Right ventricle myocardium superior (tissue), 1 donor: ENCODE measurements around the gene MARCO. TPM values are rescaled to one million over a fixed set of nuclear protein-coding genes. Genes with fewer than 3 reads are reported as not detected.

ENCODE experiments used
- ATAC-seq: fragments of 200-7000 bp; cut with Tn5 transposase; one replicate; pipeline ENCODE4 v1.9.1; 2020; ENCODE audit warnings: mild to moderate bottlenecking; ENCODE audit not compliant: poor library complexity
- DNase-seq: peaks from one replicate; pipeline ENCODE4 v3.0.0-alpha.2; 2020
- intact Hi-C: fragments of 100-400 bp; cut with DNase I; formaldehyde crosslinking; loops from one replicate; pipeline ENCODE4 v1.11.2; 2022
- long read RNA-seq: library from polyadenylated mRNA; unstranded; transcript quantifications from one replicate; pipeline ENCODE4 v2.0.0, GENCODE V29; 2021
- total RNA-seq: library from RNA; stranded (reverse); fragmentation: NEBNext Ultra II Directional; extraction: Animal tissue kit (Norgen Biotek cat#: 25700); gene quantifications from one replicate; pipeline ENCODE4 v1.2.1, GENCODE V29; 2021
- donor health status: DM: no; HTN: yes; CAD: no; lungs with severe emphysema.

The MARCO gene
- total RNA-seq, result 15.0 TPM
- long read RNA-seq, transcript MARCO-201 (17 exons, 1,838 nt), result major isoform, 18 of 24 reads
- long read RNA-seq, partial matches to known transcripts, result 5 of 24 reads
- long read RNA-seq, other reads (novel, unspliced or antisense), result 1 of 24 reads

GRCh38 chr2:118942031-118942430, at the start of gene MARCO:
Gene MARCO, plus strand, starts transcription at chr2:118942194. Its CDS starts 107 bp downstream, at chr2:118942301.
- ATAC-seq, result peak; percentile 56
- intact Hi-C loops, result no loop called here
- no peak for DNase-seq

- intact Hi-C loops, result no loop called here
- DNase-seq (no peak), ATAC-seq (no peak)
These were observed 48.9 kb upstream of the MARCO start for GRCh38 chr2:118893100-118893499.

GRCh38 chr2:118902266-118903028, 39.5 kb upstream of the MARCO start:
- intact Hi-C loops, result no loop called here
- DNase-seq (no peak), ATAC-seq (peak; percentile 68)

- ATAC-seq, result no peak
These were observed 39.0 kb upstream of the MARCO start for GRCh38 chr2:118903029-118903351.

GRCh38 chr2:118903551-118904479, 38.2 kb upstream of the MARCO start:
- peak; percentile 25 for ATAC-seq
- intact Hi-C loops, result no loop called here
- no peak for DNase-seq

More at GRCh38 chr2:118903029-118903351, 39.0 kb upstream of the MARCO start:
- intact Hi-C loops, result no loop called here
- DNase-seq, result no peak

GRCh38 chr2:118905206-118905605, 36.8 kb upstream of the MARCO start:
- no peak for DNase-seq
- intact Hi-C loops, result no loop called here
- no peak for ATAC-seq

GRCh38 chr2:118906186-118906585, 35.8 kb upstream of the MARCO start:
- intact Hi-C loops, result no loop called here
- ATAC-seq (no peak), DNase-seq (no peak)

- intact Hi-C loops, result no loop called here
- no peak for ATAC-seq
- no peak for DNase-seq
These were observed 34.2 kb upstream of the MARCO start for GRCh38 chr2:118907759-118908158.

GRCh38 chr2:118909191-118909590, 32.8 kb upstream of the MARCO start:
- ATAC-seq, result no peak
- intact Hi-C loops, result no loop called here

GRCh38 chr2:118911166-118911856, 30.7 kb upstream of the MARCO start:
- intact Hi-C loops, result no loop called here
- DNase-seq, result no peak
- no peak for ATAC-seq

More at GRCh38 chr2:118909191-118909590, 32.8 kb upstream of the MARCO start:
- no peak for DNase-seq

GRCh38 chr2:118911936-118912335, 30.1 kb upstream of the MARCO start:
- intact Hi-C loops, result no loop called here

GRCh38 chr2:118913131-118913802, 28.7 kb upstream of the MARCO start:
- intact Hi-C loops, result no loop called here
- ATAC-seq, result no peak

More at GRCh38 chr2:118911936-118912335, 30.1 kb upstream of the MARCO start:
- no peak for DNase-seq
- ATAC-seq, result no peak

GRCh38 chr2:118913803-118914645, 28.0 kb upstream of the MARCO start:
- ATAC-seq (peak; percentile 56), DNase-seq (no peak)

More at GRCh38 chr2:118913131-118913802, 28.7 kb upstream of the MARCO start:
- no peak for DNase-seq

GRCh38 chr2:118914721-118915453, 27.1 kb upstream of the MARCO start:
- DNase-seq (no peak), ATAC-seq (no peak)
- intact Hi-C loops, result no loop called here

More at GRCh38 chr2:118913803-118914645, 28.0 kb upstream of the MARCO start:
- intact Hi-C loops, result no loop called here

GRCh38 chr2:118918017-118918416, 24.0 kb upstream of the MARCO start:
- ATAC-seq, result no peak
- intact Hi-C loops, result no loop called here
- no peak for DNase-seq

- ATAC-seq, result no peak
- DNase-seq, result no peak
- intact Hi-C loops, result no loop called here
These were observed 20.3 kb upstream of the MARCO start for GRCh38 chr2:118921646-118922045.

- no peak for DNase-seq
- ATAC-seq, result no peak
- intact Hi-C loops, result no loop called here
These were observed 19.7 kb upstream of the MARCO start for GRCh38 chr2:118922254-118922653.
